Retinal pigment epithelial cell (primary cell): ENCODE results near the gene MYO3A.

ENCODE experiments used
- DNase-seq: peaks from one replicate; pipeline ENCODE4 v3.0.0-alpha.2; 2010; ENCODE audit warnings: low read depth
- H3K4me3 ChIP-seq: 2 replicates; pipeline ENCODE4 v1.5.1; 2011; ENCODE audit warnings: mild to moderate bottlenecking, low read length, control low read depth, moderate library complexity
- CTCF ChIP-seq: conservative IDR thresholded peaks from 2 replicates; pipeline ENCODE4 v1.5.1; 2011; ENCODE audit warnings: low read depth, low read length, control low read depth, inconsistent platforms

Gene MYO3A

GRCh38 chr10:26225322-26225721, 291.3 kb downstream of the MYO3A start:
- no peak for DNase-seq
- H3K4me3 ChIP-seq, result no peak overlapping the region
- no peak for TF ChIP-seq CTCF

- no peak for TF ChIP-seq CTCF
- no peak overlapping the region for H3K4me3 ChIP-seq
- DNase-seq, result no peak
Measured at GRCh38 chr10:26227786-26228185, 293.8 kb downstream of the MYO3A start.

GRCh38 chr10:26232174-26232573, 298.1 kb downstream of the MYO3A start:
- H3K4me3 ChIP-seq, result no peak overlapping the region
- no peak for TF ChIP-seq CTCF
- DNase-seq, result no peak

- no peak for DNase-seq
- H3K4me3 ChIP-seq, result no peak overlapping the region
- no peak for TF ChIP-seq CTCF
Measured at GRCh38 chr10:26235761-26236160, 301.7 kb downstream of the MYO3A start.

GRCh38 chr10:26238378-26238777, 304.3 kb downstream of the MYO3A start:
- H3K4me3 ChIP-seq, result no peak overlapping the region
- DNase-seq, result no peak
- TF ChIP-seq CTCF, result no peak

GRCh38 chr10:26242706-26243350, 308.8 kb downstream of the MYO3A start:
- DNase-seq, result no peak

More at GRCh38 chr10:26242706-26243350, 308.8 kb downstream of the MYO3A start:
- H3K4me3 ChIP-seq, result no peak overlapping the region
- no peak for TF ChIP-seq CTCF
